ENCODE measurements around the gene KRTAP15-1. TPM values are rescaled to one million over a fixed set of nuclear protein-coding genes. Genes with fewer than 3 reads are reported as not detected.

The KRTAP15-1 gene
- total RNA-seq, 4 donors from 2014 or later, result not detected

GRCh38 chr21:30468900-30469714 is 29.0 kb downstream of the KRTAP15-1 start:
- H3K36me3 ChIP-seq, result no peaks in the 10 kb centered on the region
- no peak overlapping the region for H3K4me3 ChIP-seq
- TF ChIP-seq POLR2A (IDR thresholded peaks at IDR 0.05), result no peak
- no peak for TF ChIP-seq CTCF (IDR thresholded peaks at IDR 0.05)
- intact Hi-C loops (cut with DNase I), result no loop called here
- DNase-seq, result no peak
- no peaks in the 10 kb centered on the region for H3K27me3 ChIP-seq
- 46 to 71% methylated on average over 6 of the region's 6 CpGs for WGBS, 2 donors
- H3K9me3 ChIP-seq, result no peaks in the 10 kb centered on the region
- no peaks in the 10 kb centered on the region for H3K4me1 ChIP-seq
- no peak overlapping the region for H3K27ac ChIP-seq

GRCh38 chr21:30478004-30478403 is 37.9 kb downstream of the KRTAP15-1 start:
- WGBS, 2 donors, result 24 to 25% methylated on average over 3 of the region's 3 CpGs
- no peak for TF ChIP-seq POLR2A (IDR thresholded peaks at IDR 0.05)
- TF ChIP-seq CTCF (IDR thresholded peaks at IDR 0.05), result no peak

GRCh38 chr21:30479259-30479658 is 39.2 kb downstream of the KRTAP15-1 start:
- TF ChIP-seq POLR2A (IDR thresholded peaks at IDR 0.05) (no peak), CTCF (IDR thresholded peaks at IDR 0.05) (no peak)
- 60 to 64% methylated on average over 4 of the region's 4 CpGs for WGBS, 2 donors
- Histone ChIP-seq H3K9me3 (no peaks in the 10 kb centered on the region), H3K4me3 (no peak overlapping the region), H3K27me3 (no peaks in the 10 kb centered on the region), H3K36me3 (no peaks in the 10 kb centered on the region), H3K4me1 (no peaks in the 10 kb centered on the region), H3K27ac (no peak overlapping the region)
- intact Hi-C loops (cut with DNase I), result no loop called here
- DNase-seq, result no peak

More at GRCh38 chr21:30478004-30478403, 37.9 kb downstream of the KRTAP15-1 start:
- DNase-seq, result no peak
- intact Hi-C loops (cut with DNase I), result no loop called here
- no peak overlapping the region for H3K27ac ChIP-seq
- no peaks in the 10 kb centered on the region for H3K9me3 ChIP-seq
- no peaks in the 10 kb centered on the region for H3K27me3 ChIP-seq
- H3K4me3 ChIP-seq, result no peak overlapping the region
- no peaks in the 10 kb centered on the region for H3K4me1 ChIP-seq
- no peaks in the 10 kb centered on the region for H3K36me3 ChIP-seq

GRCh38 chr21:30480145-30480544 is 40.1 kb downstream of the KRTAP15-1 start, which contains the start of gene KRTAP19-1:
Gene KRTAP19-1, minus strand, starts transcription at chr21:30480367. Its CDS starts 50 bp downstream, at chr21:30480317.
- Histone ChIP-seq H3K36me3 (no peaks in the 10 kb centered on the region), H3K27me3 (no peaks in the 10 kb centered on the region), H3K27ac (no peak within 1 kb of the TSS), H3K9me3 (no peaks in the 10 kb centered on the region), H3K4me3 (no peak within 1 kb of the TSS), H3K4me1 (no peaks in the 10 kb centered on the region)
- TF ChIP-seq POLR2A (IDR thresholded peaks at IDR 0.05), result no peak
- no peak for TF ChIP-seq CTCF (IDR thresholded peaks at IDR 0.05)
- 66 to 78% methylated on average over 4 to 7 of the region's 7 CpGs for WGBS, 2 donors
- intact Hi-C loops (cut with DNase I), result no loop called here
- no peak for DNase-seq

GRCh38 chr21:30482130-30482529 is 42.1 kb downstream of the KRTAP15-1 start:
- DNase-seq, result no peak
- Histone ChIP-seq H3K4me1 (no peaks in the 10 kb centered on the region), H3K27me3 (no peaks in the 10 kb centered on the region), H3K36me3 (no peaks in the 10 kb centered on the region), H3K27ac (no peak overlapping the region), H3K9me3 (peaks cover 0 to 10% (median 8%) of the 10 kb centered on the region in 3 donors), H3K4me3 (no peak overlapping the region)
- intact Hi-C loops (cut with DNase I), result no loop called here
- WGBS, 2 donors, result 38 to 39% methylated on average over 2 of the region's 2 CpGs
- TF ChIP-seq CTCF (IDR thresholded peaks at IDR 0.05), result no peak
- TF ChIP-seq POLR2A (IDR thresholded peaks at IDR 0.05), result no peak

All from esophagus squamous epithelium (tissue), 5 donors.